ENCODE data around the gene OGA. TPM values are rescaled to one million over a fixed set of nuclear protein-coding genes. Genes with fewer than 3 reads are reported as not detected.

OGA gene
- total and polyA plus RNA-seq, 3 donors from 2014 or later: 93.3 to 215 (median 161) TPM

GRCh38 chr10:101779544-101780186, 38.6 kb downstream of the OGA start:
- intact Hi-C loops (cut with DNase I; ENCODE audit: low total_unique reads): no loop called here

GRCh38 chr10:101778781-101779543, 39.3 kb downstream of the OGA start:
- Histone ChIP-seq H3K27ac (no peak overlapping the region), H3K9me3 (no peaks in the 10 kb centered on the region), H3K36me3 (ENCODE audit: low read depth, missing control alignments) (no peaks in the 10 kb centered on the region), H3K4me3 (peak overlapping the region in 1 of 2 donors; percentile 23), H3K27me3 (peaks cover 6% of the 10 kb centered on the region), H3K4me1 (peaks cover 33% of the 10 kb centered on the region)
- 20 to 22% methylated on average over 40 to 58 of the region's 58 CpGs for WGBS, 2 donors
- intact Hi-C loops (cut with DNase I; ENCODE audit: low total_unique reads): no loop called here
- TF ChIP-seq CTCF (IDR thresholded peaks at IDR 0.05) (no peak), POLR2A (IDR thresholded peaks at IDR 0.05) (no peak)
- DNase-seq: peak; percentile 81

More at GRCh38 chr10:101779544-101780186, 38.6 kb downstream of the OGA start:
- H3K36me3 ChIP-seq (ENCODE audit: low read depth, missing control alignments): no peaks in the 10 kb centered on the region
- peaks cover 31% of the 10 kb centered on the region for H3K4me1 ChIP-seq
- DNase-seq: peak; percentile 88
- TF ChIP-seq CTCF (IDR thresholded peaks at IDR 0.05) (peak; percentile 57 to 79 (median 58)), POLR2A (IDR thresholded peaks at IDR 0.05) (no peak)
- no peaks in the 10 kb centered on the region for H3K9me3 ChIP-seq
- H3K27ac ChIP-seq: no peak overlapping the region
- peaks cover under 1% of the 10 kb centered on the region for H3K27me3 ChIP-seq
- WGBS, 2 donors: 5 to 6% methylated on average over 27 to 36 of the region's 51 CpGs
- peak overlapping the region in 1 of 2 donors; percentile 23 for H3K4me3 ChIP-seq

GRCh38 chr10:101778151-101778780, 40.0 kb downstream of the OGA start:
- Histone ChIP-seq H3K36me3 (ENCODE audit: low read depth, missing control alignments) (no peaks in the 10 kb centered on the region), H3K27ac (no peak overlapping the region), H3K4me3 (no peak overlapping the region), H3K4me1 (peaks cover 32% of the 10 kb centered on the region), H3K9me3 (no peaks in the 10 kb centered on the region), H3K27me3 (peaks cover 6% of the 10 kb centered on the region)
- WGBS, 2 donors: 55 to 68% methylated on average over 10 to 12 of the region's 12 CpGs
- TF ChIP-seq CTCF (IDR thresholded peaks at IDR 0.05) (no peak), POLR2A (IDR thresholded peaks at IDR 0.05) (no peak)
- DNase-seq: no peak
- intact Hi-C loops (cut with DNase I; ENCODE audit: low total_unique reads): no loop called here

GRCh38 chr10:101777619-101778145, 40.6 kb downstream of the OGA start:
- Histone ChIP-seq H3K4me1 (peaks cover 30% of the 10 kb centered on the region), H3K9me3 (no peaks in the 10 kb centered on the region), H3K4me3 (no peak overlapping the region), H3K27ac (no peak overlapping the region), H3K27me3 (peaks cover 6% of the 10 kb centered on the region), H3K36me3 (ENCODE audit: low read depth, missing control alignments) (no peaks in the 10 kb centered on the region)
- intact Hi-C loops (cut with DNase I; ENCODE audit: low total_unique reads): no loop called here
- WGBS, 2 donors: 86 to 94% methylated on average over 3 of the region's 3 CpGs
- TF ChIP-seq POLR2A (IDR thresholded peaks at IDR 0.05) (no peak), CTCF (IDR thresholded peaks at IDR 0.05) (no peak)
- DNase-seq: no peak

Measured in testis (tissue), 3 donors.